Skin of body (tissue), 2 donors: Measurements from ENCODE around the gene TBKBP1. TPM values are rescaled to one million over a fixed set of nuclear protein-coding genes. Genes with fewer than 3 reads are reported as not detected.

Experiments
- DNase-seq: peaks from one replicate; lab custom pipeline; 2025; lab: John Stamatoyannopoulos, UW
- total RNA-seq: library from RNA; depleted of rRNA; stranded (reverse); fragments of >200 nt; gene quantifications from one replicate; pipeline ENCODE4 v1.2.3, GENCODE V29; 2014

TBKBP1 gene
- total RNA-seq, 1 donor from 2014 or later, result 10.2 TPM

- no peak for DNase-seq
Measured at GRCh38 chr17:47713980-47714700, 20.2 kb downstream of the TBKBP1 start.

- no peak for DNase-seq
Measured at GRCh38 chr17:47714773-47715396, 20.9 kb downstream of the TBKBP1 start.

GRCh38 chr17:47715669-47716325 is 21.8 kb downstream of the TBKBP1 start:
- DNase-seq, result no peak

GRCh38 chr17:47716375-47716774 is 22.4 kb downstream of the TBKBP1 start:
- no peak for DNase-seq

- DNase-seq, result no peak
Measured at GRCh38 chr17:47717261-47717697, 23.3 kb downstream of the TBKBP1 start.

- DNase-seq, result no peak
Measured at GRCh38 chr17:47717979-47718621, 24.1 kb downstream of the TBKBP1 start.

- DNase-seq, result no peak
Measured at GRCh38 chr17:47718634-47719405, 24.9 kb downstream of the TBKBP1 start.

GRCh38 chr17:47719411-47720152 is 25.6 kb downstream of the TBKBP1 start:
- DNase-seq, result no peak

- DNase-seq, result no peak
Measured at GRCh38 chr17:47720196-47720595, 26.2 kb downstream of the TBKBP1 start.

- DNase-seq, result no peak
Measured at GRCh38 chr17:47720754-47721533, 27.0 kb downstream of the TBKBP1 start.

GRCh38 chr17:47721725-47722124 is 27.8 kb downstream of the TBKBP1 start:
- no peak for DNase-seq

- DNase-seq, result no peak
Measured at GRCh38 chr17:47724705-47725104, 30.7 kb downstream of the TBKBP1 start.

GRCh38 chr17:47725446-47726111 is 31.6 kb downstream of the TBKBP1 start:
- DNase-seq, result no peak

GRCh38 chr17:47726796-47727703 is 33.1 kb downstream of the TBKBP1 start:
- DNase-seq, result no peak

- no peak for DNase-seq
Measured at GRCh38 chr17:47727704-47728036, 33.7 kb downstream of the TBKBP1 start.

- DNase-seq, result no peak
Measured at GRCh38 chr17:47728214-47728877, 34.4 kb downstream of the TBKBP1 start.

GRCh38 chr17:47729476-47729875 is 35.5 kb downstream of the TBKBP1 start:
- DNase-seq, result no peak

- no peak for DNase-seq
Measured at GRCh38 chr17:47730681-47731080, 36.7 kb downstream of the TBKBP1 start.
